Adrenal gland (tissue), 5 donors: ENCODE results near the gene THAP12.

Experiments
- CTCF ChIP-seq, 6 experiments: fragments of 450-650 bp in 4 of 6; fragments of 200-600 bp in 2 of 6; sonication (generic) in 1 of 6; IDR thresholded peaks; 1 replicate in 5 of 6; 2 replicates in 1 of 6; pipeline versions ENCODE4 v1.5.1 to v1.8.0; 2016 to 2021; ENCODE audit warnings: antibody characterized with exemption in 6 of 6, mild to moderate bottlenecking in 2 of 6, moderate library complexity in 1 of 6
- POLR2A ChIP-seq, 2 donors: fragments of 450-650 bp; IDR thresholded peaks; one replicate each; pipeline ENCODE4 v1.6.1; 2017; ENCODE audit warnings: antibody characterized with exemption in 2 of 2, mild to moderate bottlenecking in 2 of 2, moderate library complexity in 1 of 2
- donor health status: DM: no; HTN: no; CAD: no.

GRCh38 chr11:76329983-76330382 lies 50.9 kb downstream of the THAP12 start:
- TF ChIP-seq POLR2A (IDR thresholded peaks at IDR 0.05) (no peak), CTCF (IDR thresholded peaks at IDR 0.05) (no peak)
